Mucosa of stomach (tissue), 1 donor: Measurements from ENCODE around the gene METTL23.
"Not testable (repeated sequence)": the region's sequence is repeated elsewhere in the genome, so short reads cannot be mapped to it uniquely, and the experiment has no call there.

Experiments
- H3K27me3 ChIP-seq: one replicate; pipeline ENCODE4 v1.7.0; 2013; ENCODE audit warnings: mild to moderate bottlenecking, low read length; ENCODE audit not compliant: control insufficient read depth, insufficient read depth
- H3K36me3 ChIP-seq: one replicate; pipeline ENCODE4 v1.7.0; 2013; ENCODE audit warnings: low read length; ENCODE audit not compliant: control insufficient read depth, insufficient read depth
- H3K4me1 ChIP-seq: one replicate; pipeline ENCODE4 v1.7.0; 2013; ENCODE audit warnings: mild to moderate bottlenecking, low read length; ENCODE audit not compliant: control insufficient read depth, insufficient read depth
- H3K4me3 ChIP-seq: one replicate; pipeline ENCODE4 v1.7.0; 2013; ENCODE audit warnings: low read length
- H3K9ac ChIP-seq: one replicate; pipeline ENCODE4 v1.7.0; 2013; ENCODE audit warnings: mild to moderate bottlenecking, low read length, moderate library complexity
- H3K9me3 ChIP-seq: one replicate; pipeline ENCODE4 v1.7.0; 2013; ENCODE audit warnings: mild to moderate bottlenecking, low read length, moderate library complexity; ENCODE audit not compliant: control insufficient read depth
- donor health status: Pancreatic carcinoma.

The METTL23 gene

GRCh38 chr17:76698466-76698977 lies 28.1 kb upstream of the METTL23 start:
- not testable (repeated sequence) for H3K27me3 ChIP-seq, H3K9me3 ChIP-seq, H3K4me3 ChIP-seq, H3K36me3 ChIP-seq, H3K9ac ChIP-seq, H3K4me1 ChIP-seq

DNA sequence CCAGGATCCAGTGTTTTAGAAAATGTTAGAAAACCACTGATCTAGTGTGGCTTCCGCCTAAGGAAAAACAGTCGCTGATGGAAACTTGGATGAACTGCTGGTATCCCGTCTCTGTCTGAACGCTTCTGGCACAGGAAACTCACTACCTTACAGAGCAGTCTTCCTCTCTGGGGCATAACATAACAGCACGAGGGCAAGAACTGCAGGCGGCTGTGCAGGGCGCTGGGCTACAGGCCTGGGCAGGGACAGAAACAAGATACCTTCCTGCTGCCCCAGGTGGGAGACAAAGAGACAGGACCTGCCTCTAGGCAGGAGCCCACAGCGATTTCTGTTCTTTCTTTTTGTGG lies 26.4 kb upstream of the METTL23 start:
- no peaks in the 10 kb centered on the region for H3K27me3 ChIP-seq
- H3K4me3 ChIP-seq: no peak overlapping the region
- H3K9ac ChIP-seq: peak overlapping the region; percentile 49
- H3K36me3 ChIP-seq: no peaks in the 10 kb centered on the region
- H3K4me1 ChIP-seq: peaks cover 6% of the 10 kb centered on the region
- no peaks in the 10 kb centered on the region for H3K9me3 ChIP-seq

DNA sequence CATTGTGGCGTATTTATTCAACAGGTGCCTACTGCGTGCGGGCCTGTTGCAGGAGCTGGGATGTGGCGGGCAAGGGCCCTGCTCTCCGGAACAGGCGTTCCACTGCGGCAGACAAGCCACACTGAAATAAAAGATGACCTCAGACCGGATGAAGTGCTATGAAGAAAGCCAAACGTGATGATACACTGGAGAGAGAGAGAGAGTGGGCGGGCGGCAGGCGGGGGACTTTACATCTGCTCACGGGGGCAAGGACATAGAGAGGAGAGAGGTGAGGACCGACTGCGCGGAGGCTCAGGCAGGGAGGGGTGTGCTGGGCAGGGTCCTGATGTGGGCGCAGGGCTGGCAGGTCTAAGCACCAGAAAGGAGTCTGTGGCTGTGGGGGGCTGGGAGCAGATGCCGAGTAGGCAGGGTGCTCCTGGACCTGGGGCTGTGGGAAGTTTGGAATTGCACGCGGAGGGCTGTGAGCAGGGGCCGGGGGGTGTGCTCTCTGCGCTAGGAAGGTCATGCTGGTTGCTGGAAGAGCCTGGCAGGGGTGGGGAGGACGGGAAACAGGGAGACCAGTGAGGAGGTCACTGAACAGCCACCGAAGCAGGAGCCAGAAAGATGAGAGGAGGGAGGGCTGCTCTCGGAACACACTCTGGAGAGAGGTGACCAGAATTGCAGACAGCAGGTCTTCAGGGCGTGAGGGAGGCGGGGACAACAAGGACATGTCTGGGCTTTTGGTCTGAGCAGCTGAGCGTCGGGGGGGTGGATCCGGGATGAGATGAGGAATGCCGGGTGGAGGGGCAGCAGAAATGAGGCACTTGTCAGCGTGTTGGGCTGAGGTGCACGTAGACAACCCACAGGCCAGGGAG lies 25.8 kb upstream of the METTL23 start:
- H3K4me3 ChIP-seq: no peak overlapping the region
- H3K36me3 ChIP-seq: no peaks in the 10 kb centered on the region
- no peaks in the 10 kb centered on the region for H3K27me3 ChIP-seq
- no peaks in the 10 kb centered on the region for H3K9me3 ChIP-seq
- peaks cover 6% of the 10 kb centered on the region for H3K4me1 ChIP-seq
- peak overlapping the region; percentile 49 for H3K9ac ChIP-seq

DNA sequence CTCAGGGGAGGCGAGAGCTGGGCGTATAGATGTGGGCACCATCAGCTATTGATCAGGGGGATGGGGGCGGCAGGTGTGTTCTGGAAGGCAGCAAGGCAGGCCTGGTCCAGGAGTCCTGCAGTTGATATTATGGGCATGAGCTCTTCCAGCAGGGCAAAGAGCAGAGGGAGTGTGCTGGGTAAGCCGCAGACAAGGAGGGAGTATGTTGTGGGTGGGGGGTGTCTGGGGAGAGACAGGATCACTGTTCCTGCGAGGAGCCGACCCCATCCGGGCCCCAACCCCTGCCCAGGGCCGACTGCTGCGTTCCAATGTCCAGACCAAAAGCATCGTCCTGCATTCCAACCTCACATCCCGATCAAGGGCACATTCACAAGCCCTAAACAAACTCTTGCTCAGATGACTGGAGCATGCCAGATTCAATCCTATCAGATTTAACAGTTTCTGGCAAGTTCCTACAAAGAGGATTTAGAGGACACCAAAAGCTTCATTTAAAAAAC lies 25.1 kb upstream of the METTL23 start:
- no peak overlapping the region for H3K4me3 ChIP-seq
- H3K4me1 ChIP-seq: peaks cover 6% of the 10 kb centered on the region
- peak overlapping the region; percentile 49 for H3K9ac ChIP-seq

DNA sequence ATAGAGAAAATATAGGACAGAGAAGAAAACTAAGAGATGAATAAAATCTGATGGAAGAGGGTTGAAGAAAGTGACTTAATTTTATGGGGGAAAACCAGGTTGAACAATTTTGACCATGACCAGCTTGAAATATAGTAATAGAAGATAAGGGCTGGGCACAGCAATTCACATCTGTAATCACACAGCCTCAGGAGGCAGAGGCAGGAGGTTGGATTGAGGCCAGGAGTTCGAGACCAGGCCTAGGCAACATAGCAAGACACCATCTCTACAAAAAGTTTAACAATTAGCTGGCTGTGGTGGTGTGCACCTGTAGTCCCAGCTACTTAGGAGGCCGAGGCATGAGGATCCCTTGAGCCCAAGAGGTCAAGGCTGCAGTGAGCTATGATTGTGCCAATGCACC lies 24.6 kb upstream of the METTL23 start:
- Histone ChIP-seq H3K9me3 (no peaks in the 10 kb centered on the region), H3K36me3 (no peaks in the 10 kb centered on the region), H3K9ac (no peak overlapping the region), H3K4me1 (peaks cover 6% of the 10 kb centered on the region), H3K4me3 (no peak overlapping the region), H3K27me3 (no peaks in the 10 kb centered on the region)

More for the DNA sequence above, 25.1 kb upstream of the METTL23 start:
- Histone ChIP-seq H3K9me3 (no peaks in the 10 kb centered on the region), H3K27me3 (no peaks in the 10 kb centered on the region), H3K36me3 (no peaks in the 10 kb centered on the region)

- H3K36me3 ChIP-seq: no peaks in the 10 kb centered on the region
- H3K4me3 ChIP-seq: no peak overlapping the region
- H3K9ac ChIP-seq: no peak overlapping the region
- H3K4me1 ChIP-seq: peaks cover 6% of the 10 kb centered on the region
- no peaks in the 10 kb centered on the region for H3K9me3 ChIP-seq
- H3K27me3 ChIP-seq: no peaks in the 10 kb centered on the region
Measured at GRCh38 chr17:76702941-76703637, 23.6 kb upstream of the METTL23 start.

- Histone ChIP-seq H3K36me3 (no peaks in the 10 kb centered on the region), H3K9me3 (no peaks in the 10 kb centered on the region), H3K4me3 (no peak overlapping the region), H3K4me1 (peaks cover 14% of the 10 kb centered on the region), H3K27me3 (peaks cover 5% of the 10 kb centered on the region), H3K9ac (no peak overlapping the region)
Measured at GRCh38 chr17:76704805-76705204, 21.8 kb upstream of the METTL23 start.

DNA sequence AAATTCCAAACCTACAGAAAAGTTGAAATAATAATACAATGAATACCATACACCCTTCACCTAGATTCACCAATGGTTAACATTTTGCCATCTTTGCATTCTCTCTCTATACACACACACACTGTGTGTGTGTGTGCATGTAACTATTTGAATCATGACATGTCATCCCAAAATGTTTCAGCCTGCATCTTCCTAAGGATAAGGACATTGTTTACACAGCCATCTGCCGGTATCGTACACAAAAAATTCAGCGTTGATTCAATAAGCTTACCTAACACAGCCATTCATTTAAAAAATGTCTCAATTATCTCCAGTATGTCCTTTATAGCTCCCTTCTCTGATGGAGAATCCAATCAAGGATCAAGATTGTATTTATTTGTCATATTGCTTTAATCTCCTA lies 19.8 kb upstream of the METTL23 start:
- Histone ChIP-seq H3K36me3 (no peaks in the 10 kb centered on the region), H3K4me3 (no peak overlapping the region), H3K4me1 (peaks cover 19% of the 10 kb centered on the region), H3K27me3 (peaks cover 9% of the 10 kb centered on the region), H3K9me3 (no peaks in the 10 kb centered on the region), H3K9ac (no peak overlapping the region)

DNA sequence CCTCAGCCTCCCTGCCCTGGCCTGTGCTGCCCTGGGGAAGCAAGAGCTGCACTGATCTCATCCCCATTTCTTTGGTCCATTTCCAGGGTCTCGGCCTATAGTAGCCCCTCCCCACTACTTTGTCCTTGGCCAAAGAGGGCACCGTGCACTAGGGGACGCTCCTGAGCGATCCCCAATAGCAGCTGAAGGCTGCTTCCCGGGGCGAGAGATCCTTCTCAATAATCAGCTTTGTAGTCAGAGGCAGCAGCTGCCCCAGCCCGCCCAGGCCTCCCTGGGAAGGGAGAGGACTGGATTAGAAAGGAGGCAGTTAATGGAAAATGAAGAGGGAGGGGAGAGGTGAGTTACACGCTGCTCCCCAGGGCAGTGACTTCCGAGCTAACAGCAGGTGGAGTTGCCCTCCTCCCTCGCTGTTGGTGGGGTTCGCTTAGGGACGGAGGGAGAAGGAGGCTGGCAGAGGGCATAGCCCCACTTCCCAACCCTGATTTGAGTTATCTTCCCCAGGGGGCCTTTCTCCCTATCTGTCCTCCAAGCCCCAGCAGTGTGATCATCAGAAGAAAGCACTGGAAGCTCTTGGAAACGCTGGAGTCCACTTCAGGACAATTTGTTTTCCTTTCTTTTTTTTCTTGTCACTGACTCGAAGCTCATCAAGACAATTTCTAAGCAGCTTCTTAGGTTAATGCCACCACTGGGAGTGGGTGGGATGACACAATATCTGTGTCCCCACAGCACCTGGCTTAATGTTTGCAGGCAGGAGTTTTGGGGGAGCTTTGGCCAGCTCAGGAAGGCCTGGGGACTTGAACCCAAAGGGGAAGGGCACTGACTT lies 18.4 kb upstream of the METTL23 start:
- Histone ChIP-seq H3K4me3 (no peak overlapping the region), H3K36me3 (no peaks in the 10 kb centered on the region), H3K9ac (no peak overlapping the region), H3K4me1 (peaks cover 19% of the 10 kb centered on the region), H3K27me3 (peaks cover 9% of the 10 kb centered on the region), H3K9me3 (no peaks in the 10 kb centered on the region)

DNA sequence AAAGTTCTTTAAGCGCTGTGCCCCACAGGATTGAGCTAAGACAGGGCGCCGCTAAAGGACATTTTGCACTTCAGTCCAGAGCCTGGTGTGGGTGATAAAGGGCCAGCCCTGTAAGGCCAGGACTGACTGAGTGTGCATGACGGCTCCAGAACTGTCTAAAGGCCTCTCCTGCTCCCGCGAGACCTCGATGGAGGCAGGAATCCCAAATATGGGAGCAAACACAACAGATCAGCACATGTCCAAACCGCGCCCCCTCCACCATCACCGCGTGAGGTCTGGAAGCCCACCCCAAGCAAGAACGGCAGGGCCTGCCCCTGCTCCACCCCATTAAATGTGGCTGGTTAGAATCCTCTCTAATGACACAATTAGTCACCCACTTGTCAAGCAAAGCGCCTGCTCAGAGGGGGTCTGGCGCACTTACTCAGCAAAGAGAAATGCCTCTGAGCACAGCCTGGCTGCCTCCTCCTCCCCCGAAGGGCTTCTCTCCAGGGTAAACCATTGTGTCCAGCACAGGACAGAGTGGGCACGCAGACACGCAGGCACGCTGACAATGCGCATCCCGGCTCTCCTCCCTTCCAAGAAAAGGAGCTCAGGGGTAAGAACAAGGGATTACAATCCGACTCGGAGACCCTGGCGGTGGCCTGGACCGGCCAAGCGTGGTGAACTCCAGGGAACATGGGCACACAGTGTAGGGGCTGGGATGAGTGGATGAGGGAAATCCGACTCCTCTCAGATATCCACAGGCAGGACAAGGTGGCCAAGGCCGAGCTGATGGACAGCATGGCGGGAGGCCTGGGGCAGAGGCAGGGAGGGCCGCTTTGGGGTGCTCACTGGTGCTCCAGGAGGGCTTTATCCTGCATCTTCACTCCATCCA lies 17.3 kb upstream of the METTL23 start:
- peaks cover 9% of the 10 kb centered on the region for H3K27me3 ChIP-seq
- H3K9ac ChIP-seq: peak overlapping the region; percentile 76
- H3K9me3 ChIP-seq: no peaks in the 10 kb centered on the region
- H3K4me3 ChIP-seq: no peak overlapping the region
- H3K36me3 ChIP-seq: no peaks in the 10 kb centered on the region
- H3K4me1 ChIP-seq: peaks cover 19% of the 10 kb centered on the region
